Bronchus fibroblast of lung (primary cell): ENCODE measurements around the gene CEACAM20. TPM values are rescaled to one million over a fixed set of nuclear protein-coding genes. Genes with fewer than 3 reads are reported as not detected.

Experiments
- total RNA-seq: library from RNA; depleted of rRNA; stranded (reverse); fragments of >200 nt; gene quantifications from 2 replicates; pipeline ENCODE4 v1.2.3, GENCODE V29; 2015

Gene CEACAM20
- not detected in 2 replicates for total RNA-seq

DNA sequence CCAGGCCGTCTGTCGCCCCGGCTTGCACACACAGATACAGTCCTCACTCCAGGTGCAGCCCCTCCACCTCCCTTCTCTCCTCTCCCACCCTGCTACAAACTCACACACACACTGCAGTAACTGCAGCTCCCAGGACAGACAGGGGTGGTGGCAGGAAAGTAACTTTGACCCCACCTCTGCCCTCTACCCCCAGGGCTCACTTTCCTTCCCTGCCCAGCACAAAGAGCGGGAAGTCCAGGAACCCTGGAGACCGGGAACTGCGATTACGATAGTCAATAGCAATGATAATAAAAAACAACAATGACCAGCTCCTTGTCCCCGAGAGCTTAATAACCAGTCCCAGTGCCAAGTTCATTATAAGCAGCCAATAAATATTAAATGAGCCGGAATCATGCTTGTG, at the start of gene CEACAM20:
TSS of gene CEACAM20 (minus strand) at position 140 of the 400 bp plus-strand sequence. CDS start 166 bp downstream, outside the sequence.

GRCh38 chr19:44499962-44500949, 29.2 kb downstream of the CEACAM20 start, which contains the start of gene ZNF180:
ZNF180 (minus strand) TSS chr19:44500522; CDS start chr19:44497334, 3,188 bp downstream.

Other genes starting within 250 kb of the CEACAM20 start
- 0.45 and 1.3 TPM in 2 replicates for gene ZNF235, start 224.7 kb downstream of the CEACAM20 start, total RNA-seq
- 1.5 TPM in 2 replicates for gene ZNF112, start 173.0 kb downstream of the CEACAM20 start, total RNA-seq
- 1.5 and 1.8 TPM in 2 replicates for gene ZNF285, start 128.1 kb downstream of the CEACAM20 start, total RNA-seq
- gene ZNF229, start 81.2 kb downstream of the CEACAM20 start, total RNA-seq, result 2.7 and 3.6 TPM in 2 replicates
- 6.6 and 7.7 TPM in 2 replicates for gene ZNF180, start 29.2 kb downstream of the CEACAM20 start, total RNA-seq
- not detected in 2 replicates for gene IGSF23, start 83.9 kb upstream of the CEACAM20 start, total RNA-seq
- gene PVR, start 114.2 kb upstream of the CEACAM20 start, total RNA-seq, result 95.4 and 101 TPM in 2 replicates
- gene CEACAM19, start 141.8 kb upstream of the CEACAM20 start, total RNA-seq, result 2.7 and 3.3 TPM in 2 replicates
- not detected in 2 replicates for gene CEACAM16, start 169.5 kb upstream of the CEACAM20 start, total RNA-seq
- 35.6 and 48.8 TPM in 2 replicates for gene BCL3, start 219.0 kb upstream of the CEACAM20 start, total RNA-seq
- gene CBLC, start 248.2 kb upstream of the CEACAM20 start, total RNA-seq, result 0.50 and 1.9 TPM in 2 replicates